Peyer's patch (tissue), 4 donors: ENCODE results near the gene MLXIPL.

Experiments used
- CTCF ChIP-seq, 6 experiments: fragments of 450-650 bp in 4 of 6; fragments of 200-600 bp in 2 of 6; sonication (generic) in 1 of 6; IDR thresholded peaks; one replicate each; pipeline ENCODE4 v1.5.1; 2017 to 2019; ENCODE audit warnings: antibody characterized with exemption in 6 of 6, mild to moderate bottlenecking in 3 of 6, moderate library complexity in 1 of 6
- POLR2A ChIP-seq, 2 donors: fragments of 450-650 bp; IDR thresholded peaks; one replicate each; pipeline ENCODE4 v1.5.1; 2017; ENCODE audit warnings: antibody characterized with exemption in 2 of 2, mild to moderate bottlenecking in 2 of 2, moderate library complexity in 2 of 2

DNA sequence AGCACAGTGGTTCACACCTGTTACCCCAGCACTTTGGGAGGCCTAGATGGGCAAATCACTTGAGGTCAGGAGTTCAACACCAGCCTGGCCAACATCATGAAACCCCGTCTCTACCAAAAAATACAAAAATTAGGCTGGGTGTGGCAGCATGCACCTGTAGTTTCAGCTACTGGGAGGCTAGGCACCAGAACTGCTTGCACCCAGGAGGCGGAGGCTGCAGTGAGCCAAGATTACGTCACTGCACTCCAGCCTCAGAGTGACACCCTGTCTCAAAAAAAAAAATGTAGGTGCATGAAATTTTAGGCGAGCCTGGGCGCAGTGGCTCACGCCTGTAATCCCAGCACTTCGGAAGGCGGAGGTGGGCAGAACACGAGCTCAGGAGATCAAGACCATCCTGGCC is 76.5 kb downstream of the MLXIPL start:
- TF ChIP-seq POLR2A (IDR thresholded peaks at IDR 0.05): no peak
- TF ChIP-seq CTCF (IDR thresholded peaks at IDR 0.05): no peak
